HCT116 (cell line): ENCODE data around the gene XYLT1. TPM values are rescaled to one million over a fixed set of nuclear protein-coding genes. Genes with fewer than 3 reads are reported as not detected.

Experiments
- ATAC-seq: fragments of 200-7000 bp; cut with Tn5 transposase; 2 replicates; pipeline ENCODE4 v1.9.1; 2020; ENCODE audit warnings: mild to moderate bottlenecking, moderate library complexity
- BruUV-seq: library from RNA; stranded (reverse); fragments of 400-500 nt; replicated peaks from 2 replicates; lab custom pipeline; 2021; lab: Mats Ljungman, UMichigan
- CTCF ChIA-PET: fragments of 300-600 bp; sonication (Branson Sonifier 250); formaldehyde crosslinking; loops from one replicate; lab custom pipeline; 2021; ENCODE audit warnings: antibody characterized with exemption; lab: Charles Lee
- POLR2A ChIA-PET: fragments of 300-600, 350-600 bp; sonication (Branson Sonifier 250); formaldehyde crosslinking; loops from one replicate; lab custom pipeline; 2021; ENCODE audit warnings: antibody characterized with exemption; lab: Charles Lee
- RAD21 ChIA-PET, 2 experiments: fragments of 300-600 bp; sonication (Branson Sonifier 250); formaldehyde crosslinking; loops; one replicate each; lab custom pipeline; 2023; ENCODE audit warnings: low total read pairs in 2 of 2; ENCODE audit not compliant: uncharacterized antibody in 2 of 2, unreplicated experiment in 2 of 2, low non-redundant PET in 1 of 2; lab: Charles Lee
- DNase-seq: peaks from one replicate; pipeline ENCODE4 v3.0.0-alpha.2; 2010; ENCODE audit warnings: low read depth, low spot score
- H2AFZ ChIP-seq: fragments of 200-600 bp; shearing (Covaris generic), sonication (generic); 2 replicates; pipeline ENCODE4 v1.6.1; 2017; ENCODE audit warnings: low read depth, mixed run types, mixed read lengths, antibody characterized with exemption, low read length; ENCODE audit not compliant: poor library complexity, severe bottlenecking
- H3K27ac ChIP-seq: 2 replicates; pipeline ENCODE4 v1.5.1; 2012; ENCODE audit warnings: low read depth, low read length
- H3K27me3 ChIP-seq: fragments of 200-600 bp; sonication (generic); 2 replicates; pipeline ENCODE4 v1.6.1; 2016; ENCODE audit warnings: mixed run types, low read length, mixed read lengths; ENCODE audit not compliant: insufficient read depth
- H3K36me3 ChIP-seq, 2 experiments: fragments of 200-500 bp in 1 of 2; fragments of 200-600 bp in 1 of 2; sonication (Bioruptor generic) in 1 of 2; sonication (generic) in 1 of 2; 2 replicates each; pipeline versions ENCODE4 v1.5.1 to v1.6.1; 2014 to 2016; ENCODE audit warnings: low read length in 2 of 2, inconsistent platforms in 1 of 2, mixed read lengths in 1 of 2, mixed run types in 1 of 2; ENCODE audit not compliant: insufficient read depth in 2 of 2, control insufficient read depth in 1 of 2
- H3K4me1 ChIP-seq, 2 experiments: fragments of 200-600 bp in 1 of 2; sonication (generic) in 1 of 2; 2 replicates each; pipeline versions ENCODE4 v1.5.1 to v1.6.1; 2012 to 2017; ENCODE audit warnings: low read length in 2 of 2, inconsistent platforms in 1 of 2, mild to moderate bottlenecking in 1 of 2, mixed read lengths in 1 of 2, mixed run types in 1 of 2, moderate library complexity in 1 of 2; ENCODE audit not compliant: insufficient read depth in 2 of 2, control insufficient read depth in 1 of 2
- H3K4me2 ChIP-seq: fragments of 200-600 bp; sonication (generic); 2 replicates; pipeline ENCODE4 v1.6.1; 2017; ENCODE audit warnings: mixed run types, low read length, mixed read lengths
- H3K4me3 ChIP-seq, 2 experiments: fragments of 200-600 bp in 1 of 2; sonication (generic) in 1 of 2; replicated peaks in 1 of 2; 2 replicates each; pipeline ENCODE4 v1.5.1; 2011 to 2016; ENCODE audit warnings: low read length in 2 of 2, control low read depth in 1 of 2, low read depth in 1 of 2, mild to moderate bottlenecking in 1 of 2, mixed read lengths in 1 of 2, mixed run types in 1 of 2
- H3K79me2 ChIP-seq: fragments of 200-600 bp; sonication (generic); 2 replicates; pipeline ENCODE4 v1.6.1; 2017; ENCODE audit warnings: mild to moderate bottlenecking, mixed run types, low read length, moderate library complexity, mixed read lengths; ENCODE audit not compliant: insufficient read depth
- H3K9ac ChIP-seq: fragments of 200-600 bp; sonication (generic); 2 replicates; pipeline ENCODE4 v1.6.1; 2016; ENCODE audit warnings: low read length, mixed read lengths
- H3K9me2 ChIP-seq: fragments of 200-600 bp; sonication (generic), shearing (Covaris generic); 2 replicates; pipeline ENCODE4 v1.6.1; 2017; ENCODE audit warnings: mixed run types, mild to moderate bottlenecking, moderate library complexity; ENCODE audit not compliant: insufficient read depth
- H3K9me3 ChIP-seq, 2 experiments: fragments of 200-500 bp in 1 of 2; fragments of 200-600 bp in 1 of 2; sonication (Bioruptor generic) in 1 of 2; sonication (generic) in 1 of 2; 2 replicates each; pipeline ENCODE4 v1.6.1; 2014 to 2017; ENCODE audit warnings: low read length in 2 of 2, mixed read lengths in 2 of 2, inconsistent platforms in 1 of 2, low read depth in 1 of 2, mild to moderate bottlenecking in 1 of 2, mixed run types in 1 of 2, moderate library complexity in 1 of 2; ENCODE audit not compliant: control insufficient read depth in 1 of 2, insufficient read depth in 1 of 2
- H4K20me1 ChIP-seq: fragments of 200-600 bp; sonication (generic), shearing (Covaris generic); 2 replicates; pipeline ENCODE4 v1.6.1; 2017; ENCODE audit warnings: mixed run types, mild to moderate bottlenecking, moderate library complexity; ENCODE audit not compliant: insufficient read depth
- ATF3 ChIP-seq: IDR thresholded peaks from 2 replicates; pipeline ENCODE4 v1.6.1; 2012
- CEBPB ChIP-seq: IDR thresholded peaks from 2 replicates; pipeline ENCODE4 v1.6.1; 2012; ENCODE audit warnings: low read depth
- CTCF ChIP-seq, 3 experiments: fragments of 200-600 bp in 1 of 3; sonication (generic) in 1 of 3; IDR thresholded peaks in 2 of 3; conservative IDR thresholded peaks in 1 of 3; 2 replicates each; pipeline ENCODE4 v1.5.1; 2012 to 2017; ENCODE audit warnings: low read depth in 2 of 3, low read length in 2 of 3, antibody characterized with exemption in 1 of 3, borderline replicate concordance in 1 of 3, control low read depth in 1 of 3, mild to moderate bottlenecking in 1 of 3, mixed read lengths in 1 of 3, mixed run types in 1 of 3, moderate library complexity in 1 of 3; ENCODE audit not compliant: insufficient read depth in 1 of 3
- EGR1 ChIP-seq: IDR thresholded peaks from 2 replicates; pipeline ENCODE4 v1.6.1; 2012; ENCODE audit warnings: low read depth
- ELF1 ChIP-seq: IDR thresholded peaks from 2 replicates; pipeline ENCODE4 v1.6.1; 2012; ENCODE audit warnings: low read depth, borderline replicate concordance
- EZH2 ChIP-seq: fragments of 200-600 bp; sonication (generic); IDR thresholded peaks from 2 replicates; pipeline ENCODE4 v1.6.1; 2017; ENCODE audit warnings: antibody characterized with exemption, mixed run types
- REST ChIP-seq: IDR thresholded peaks from 2 replicates; pipeline ENCODE4 v1.6.1; 2012; ENCODE audit warnings: low read depth
- SP1 ChIP-seq: IDR thresholded peaks from 2 replicates; pipeline ENCODE4 v1.6.1; 2012; ENCODE audit warnings: low read depth
- SRF ChIP-seq: IDR thresholded peaks from 2 replicates; pipeline ENCODE4 v1.6.1; 2012; ENCODE audit warnings: low read depth
- TCF7L2 ChIP-seq: IDR thresholded peaks from 2 replicates; pipeline ENCODE4 v1.7.0; 2011; ENCODE audit warnings: borderline replicate concordance, inconsistent platforms; ENCODE audit not compliant: insufficient read depth, insufficient read length; ENCODE audit errors: extremely low read depth
- ZFX ChIP-seq: fragments of 450-650 bp; IDR thresholded peaks from 2 replicates; pipeline ENCODE4 v1.6.1; 2017
- ZNF274 ChIP-seq: fragments of 200-500 bp; sonication (Bioruptor generic); IDR thresholded peaks from 2 replicates; pipeline ENCODE4 v1.6.1; 2014; ENCODE audit warnings: mild to moderate bottlenecking, low read depth, low read length, inconsistent platforms
- intact Hi-C: fragments of 100-400 bp; cut with micrococcal nuclease; formaldehyde crosslinking; loops from 2 replicates; pipeline ENCODE4 v1.10.0; 2022
- total RNA-seq: library from RNA; stranded (reverse); gene quantifications from one replicate; pipeline ENCODE4 v1.2.1, GENCODE V29; 2021; ENCODE audit not compliant: unreplicated experiment

Gene XYLT1
- total RNA-seq, 1 experiment from 2014 or later = 4.5 TPM

- no peak overlapping the region for H3K4me3 ChIP-seq
- H3K9ac ChIP-seq = no peak overlapping the region
- H4K20me1 ChIP-seq = no peaks in the 10 kb centered on the region
- CTCF ChIA-PET = no interaction called here
- no peak overlapping the region for H3K27ac ChIP-seq
- DNase-seq = no peak
- TF ChIP-seq ATF3 (no peak), SP1 (0 out of 2 replicates have a peak, but pooled peaks have one; percentile 13), ZNF274 (no peak), ELF1 (no peak)
- TF ChIP-seq, all 23 proteins: peak for 1
- ChIA-PET RAD21 (no interaction called here), POLR2A (no interaction called here)
- intact Hi-C loops = loop anchor here (10.0 kb wide), 1 partner anchor 63 kb away; no protein-coding TSS in a partner anchor
- ATAC-seq = no peak
- H3K4me1 ChIP-seq = no peaks in the 10 kb centered on the region
- peaks cover 8% of the 10 kb centered on the region for H3K27me3 ChIP-seq
- H3K4me2 ChIP-seq = no peak overlapping the region
- no peaks in the 10 kb centered on the region for H3K79me2 ChIP-seq
- H3K9me2 ChIP-seq = no peaks in the 10 kb centered on the region
- H2AFZ ChIP-seq = no peak overlapping the region
- H3K36me3 ChIP-seq = no peaks in the 10 kb centered on the region
- BruUV-seq = no TSS peak
- H3K9me3 ChIP-seq = no peaks in the 10 kb centered on the region
Observed at GRCh38 chr16:17177242-17177958, 293.4 kb downstream of the XYLT1 start.

- RAD21 ChIA-PET = no interaction called here
- intact Hi-C loops = loop anchor here (10.0 kb wide), 1 partner anchor 61 kb away; no protein-coding TSS in a partner anchor
- CTCF ChIA-PET = no interaction called here
- Histone ChIP-seq H3K36me3 (no peaks in the 10 kb centered on the region), H4K20me1 (no peaks in the 10 kb centered on the region), H3K27ac (no peak overlapping the region), H2AFZ (no peak overlapping the region), H3K9me2 (no peaks in the 10 kb centered on the region), H3K9ac (no peak overlapping the region), H3K27me3 (peaks cover 18% of the 10 kb centered on the region), H3K4me1 (no peaks in the 10 kb centered on the region), H3K4me2 (no peak overlapping the region), H3K9me3 (no peaks in the 10 kb centered on the region), H3K4me3 (no peak overlapping the region), H3K79me2 (no peaks in the 10 kb centered on the region)
- ATAC-seq (no peak), DNase-seq (no peak)
- TF ChIP-seq SRF (no peak), CTCF (IDR thresholded peaks at IDR 0.05 in 2 of 3, conservative IDR thresholded peaks at IDR 0.05 in 1 of 3; ENCODE audit: borderline replicate concordance in 1 of 3, insufficient read depth in 1 of 3, low read depth in 2 of 3, low read length in 2 of 3) (no peak), ATF3 (no peak), ZFX (no peak), REST (no peak), EGR1 (no peak), TCF7L2 (no peak), EZH2 (no peak), CEBPB (no peak)
- POLR2A ChIA-PET = no interaction called here
- no TSS peak for BruUV-seq
Observed at GRCh38 chr16:17176199-17176598, 294.6 kb downstream of the XYLT1 start.
